GM12892 (cell line): ENCODE data around the gene AIMP1.

Experiments
- POLR2A ChIP-seq: IDR thresholded peaks from 2 replicates; pipeline ENCODE4 v1.6.1; 2011; ENCODE audit warnings: low read depth, low read length, control low read depth
- POLR2AphosphoS5 ChIP-seq: IDR thresholded peaks from 2 replicates; pipeline ENCODE4 v1.6.1; 2011; ENCODE audit warnings: low read depth, low read length, control low read depth
- TAF1 ChIP-seq: IDR thresholded peaks from 2 replicates; pipeline ENCODE4 v1.6.1; 2011; ENCODE audit warnings: low read depth, mild to moderate bottlenecking, control low read depth, low read length, borderline replicate concordance

GRCh38 chr4:106336618-106337017, 20.3 kb downstream of the AIMP1 start:
- TF ChIP-seq POLR2A (no peak), TAF1 (no peak), POLR2AphosphoS5 (no peak)
